Ascending aorta (tissue), 2 donors: Measurements from ENCODE around the gene LIMCH1. TPM values are rescaled to one million over a fixed set of nuclear protein-coding genes. Genes with fewer than 3 reads are reported as not detected.

Experiments used
- DNase-seq, 2 donors: peaks; one replicate each; pipeline ENCODE4 v3.0.0-alpha.2; 2019; ENCODE audit warnings: low spot score in 2 of 2
- H3K27ac ChIP-seq, 2 donors: fragments of 200-600 bp; sonication (generic); one replicate each; pipeline ENCODE4 v1.5.1; 2016 to 2017; ENCODE audit warnings: mild to moderate bottlenecking in 1 of 2
- H3K27me3 ChIP-seq: fragments of 200-600 bp; sonication (generic); one replicate; pipeline ENCODE4 v1.5.1; 2017
- H3K36me3 ChIP-seq, 2 donors: fragments of 200-600 bp; sonication (generic); one replicate each; pipeline ENCODE4 v1.5.1; 2016
- H3K4me1 ChIP-seq, 2 donors: fragments of 200-600 bp; sonication (generic); one replicate each; pipeline ENCODE4 v1.5.1; 2016 to 2017; ENCODE audit warnings: mild to moderate bottlenecking in 1 of 2
- H3K4me3 ChIP-seq, 2 donors: fragments of 200-600 bp; sonication (generic); one replicate each; pipeline ENCODE4 v1.5.1; 2016 to 2017; ENCODE audit warnings: mild to moderate bottlenecking in 1 of 2
- H3K9me3 ChIP-seq, 2 donors: fragments of 200-600 bp; sonication (generic); one replicate each; pipeline ENCODE4 v1.5.1; 2016
- CTCF ChIP-seq, 3 experiments: fragments of 200-600 bp in 2 of 3; fragments of 450-650 bp in 1 of 3; sonication (generic) in 2 of 3; IDR thresholded peaks; one replicate each; pipeline ENCODE4 v1.5.1; 2016 to 2019; ENCODE audit warnings: antibody characterized with exemption in 3 of 3, mild to moderate bottlenecking in 1 of 3, moderate library complexity in 1 of 3
- intact Hi-C: fragments of 100-400 bp; cut with DNase I; formaldehyde crosslinking; loops from one replicate; pipeline ENCODE4 v1.15.1; 2023
- total RNA-seq: library from RNA; depleted of rRNA; stranded (reverse); fragments of >200 nt; gene quantifications from one replicate; pipeline ENCODE4 v1.1.0, GENCODE V29; 2016

Gene LIMCH1
- total RNA-seq, 1 donor from 2014 or later = 44.4 TPM

- Histone ChIP-seq H3K9me3 (no peaks in the 10 kb centered on the region), H3K27me3 (no peaks in the 10 kb centered on the region), H3K4me3 (no peak overlapping the region), H3K27ac (peak overlapping the region in 1 of 2 donors; percentile 7), H3K36me3 (no peaks in the 10 kb centered on the region), H3K4me1 (peaks cover 0 to 36% of the 10 kb centered on the region in 2 donors)
- intact Hi-C loops = no loop called here
- no peak for TF ChIP-seq CTCF (IDR thresholded peaks at IDR 0.05)
- no peak for DNase-seq
Observed at GRCh38 chr4:41532882-41533281, 5.1 kb upstream of the LIMCH1 start.

- DNase-seq = no peak
- no peaks in the 10 kb centered on the region for H3K36me3 ChIP-seq
- no peaks in the 10 kb centered on the region for H3K27me3 ChIP-seq
- H3K4me3 ChIP-seq = no peak overlapping the region
- H3K9me3 ChIP-seq = no peaks in the 10 kb centered on the region
- intact Hi-C loops = no loop called here
- H3K4me1 ChIP-seq = peaks cover 5 to 44% of the 10 kb centered on the region in 2 donors
- no peak for TF ChIP-seq CTCF (IDR thresholded peaks at IDR 0.05)
- peak overlapping the region in 1 of 2 donors; percentile 4 for H3K27ac ChIP-seq
Observed at GRCh38 chr4:41533680-41534079, 4.3 kb upstream of the LIMCH1 start.

- DNase-seq = no peak
- intact Hi-C loops = no loop called here
- H3K27me3 ChIP-seq = no peaks in the 10 kb centered on the region
- H3K4me1 ChIP-seq = peaks cover 10 to 49% of the 10 kb centered on the region in 2 donors
- no peaks in the 10 kb centered on the region for H3K36me3 ChIP-seq
- H3K9me3 ChIP-seq = no peaks in the 10 kb centered on the region
- H3K4me3 ChIP-seq = no peak overlapping the region
- H3K27ac ChIP-seq = no peak overlapping the region
- TF ChIP-seq CTCF (IDR thresholded peaks at IDR 0.05) = no peak
Observed at GRCh38 chr4:41534404-41534803, 3.6 kb upstream of the LIMCH1 start.

GRCh38 chr4:41535911-41536371 is 2.0 kb upstream of the LIMCH1 start:
- no peaks in the 10 kb centered on the region for H3K27me3 ChIP-seq
- TF ChIP-seq CTCF (IDR thresholded peaks at IDR 0.05) = no peak
- H3K9me3 ChIP-seq = no peaks in the 10 kb centered on the region
- peaks cover 24 to 64% of the 10 kb centered on the region in 2 donors for H3K4me1 ChIP-seq
- H3K36me3 ChIP-seq = no peaks in the 10 kb centered on the region
- no peak for DNase-seq
- intact Hi-C loops = loop anchor here (5.0 kb wide), 2 partner anchors 86 to 109 kb away; no protein-coding TSS in a partner anchor
- peak overlapping the region in 1 of 2 donors; percentile 32 for H3K4me3 ChIP-seq
- H3K27ac ChIP-seq = peak overlapping the region; percentile 30 to 73

GRCh38 chr4:41537292-41537890 is 566 bp upstream of the LIMCH1 start:
- intact Hi-C loops = loop anchor here (5.0 kb wide), 2 partner anchors 85 to 110 kb away; no protein-coding TSS in a partner anchor
- peak overlapping the region; percentile 90 to 91 for H3K27ac ChIP-seq

More at GRCh38 chr4:41537292-41537890, 566 bp upstream of the LIMCH1 start:
- H3K4me1 ChIP-seq = peaks cover 31 to 70% of the 10 kb centered on the region in 2 donors
- DNase-seq = no peak
- no peaks in the 10 kb centered on the region for H3K27me3 ChIP-seq
- no peaks in the 10 kb centered on the region for H3K36me3 ChIP-seq
- no peaks in the 10 kb centered on the region for H3K9me3 ChIP-seq
- peak in 1 of 3 experiments; percentile 11 for TF ChIP-seq CTCF (IDR thresholded peaks at IDR 0.05)
- no peak overlapping the region for H3K4me3 ChIP-seq
